GM19023 (cell line): Measurements from ENCODE around the gene CYP27A1.
"Not testable (repeated sequence)": the region's sequence is repeated elsewhere in the genome, so short reads cannot be mapped to it uniquely, and the experiment has no call there.

Experiments used
- ATAC-seq: cut with Tn5 transposase; IDR thresholded peaks from one replicate; pipeline ENCODE4 v1.9.1; 2021; ENCODE audit warnings: mild to moderate bottlenecking, moderate library complexity; ENCODE audit not compliant: unreplicated experiment

CYP27A1 gene

GRCh38 chr2:218830526-218831306 is 48.8 kb downstream of the CYP27A1 start:
- ATAC-seq: no peak

GRCh38 chr2:218831378-218831990 is 49.5 kb downstream of the CYP27A1 start, which contains the start of gene PRKAG3:
PRKAG3 (minus strand) TSS chr2:218831803.
- ATAC-seq: no peak

- ATAC-seq: no peak
Observed at GRCh38 chr2:218832081-218832480, 50.1 kb downstream of the CYP27A1 start.

DNA sequence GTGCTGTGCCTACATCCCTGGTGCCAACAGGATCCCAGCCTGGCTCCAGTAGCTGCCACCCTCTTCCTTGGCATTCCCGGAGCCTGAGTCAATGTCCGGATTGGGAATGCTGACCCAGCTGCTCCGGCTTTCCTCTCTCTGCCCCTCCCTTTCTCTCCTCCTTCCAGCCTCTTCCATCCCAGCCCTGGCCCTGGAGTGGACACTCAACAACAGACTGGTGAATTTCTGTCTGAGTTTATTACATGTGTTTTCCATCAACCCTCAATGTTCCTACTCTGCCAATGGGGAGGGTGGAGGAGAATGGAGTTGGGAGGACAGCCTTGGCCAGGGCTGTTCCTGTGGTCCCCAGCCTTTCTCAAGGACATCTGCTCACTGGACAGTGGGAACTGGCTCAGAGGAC is 50.6 kb downstream of the CYP27A1 start:
- no peak for ATAC-seq

DNA sequence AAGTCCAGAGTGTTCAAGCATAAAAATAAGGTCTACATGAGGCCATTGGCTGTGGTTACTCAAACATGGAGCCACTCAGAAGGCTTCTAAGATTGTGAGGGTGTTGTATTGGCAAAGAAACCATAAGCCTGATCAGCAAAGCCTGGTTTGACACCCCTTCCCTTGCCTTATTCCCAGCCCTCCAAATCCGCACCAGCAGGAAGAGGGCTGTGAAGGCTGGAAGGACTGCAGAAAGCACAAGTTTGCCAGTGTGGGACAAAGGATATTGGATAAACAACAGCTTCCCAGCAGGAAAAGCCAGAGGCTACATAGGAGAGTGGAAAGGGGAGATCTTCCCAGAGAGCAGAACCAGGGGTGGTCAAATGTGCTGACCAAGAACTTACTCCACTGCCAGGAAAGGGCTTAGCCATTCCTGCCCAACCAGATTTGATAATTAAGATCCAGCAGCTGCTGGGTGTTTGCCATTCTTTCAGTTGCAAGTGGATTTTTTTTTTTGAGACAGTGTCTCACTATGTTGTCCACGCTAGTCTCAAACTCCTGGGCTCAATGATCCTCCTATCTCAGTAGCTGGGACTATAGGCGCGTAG is 51.2 kb downstream of the CYP27A1 start:
- ATAC-seq: no peak

DNA sequence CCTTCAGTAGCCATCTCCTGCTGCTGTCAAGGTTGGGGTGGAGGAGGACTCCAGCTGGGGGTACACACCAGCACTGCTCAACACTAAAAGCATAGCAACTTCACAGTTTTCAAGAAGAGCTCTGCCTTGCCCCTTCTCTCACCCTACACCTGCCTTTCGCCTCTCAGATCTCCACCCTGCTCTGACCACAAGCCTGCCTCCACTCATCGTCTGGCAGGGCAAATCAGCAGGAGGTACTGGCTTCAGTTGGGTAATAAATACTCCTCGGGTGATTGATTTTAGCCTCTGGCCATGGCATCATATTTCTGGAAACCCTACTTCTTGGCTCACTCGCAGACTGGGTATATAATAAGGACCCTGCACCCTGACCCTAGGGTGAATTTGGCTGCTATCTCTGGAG is 52.7 kb downstream of the CYP27A1 start:
- no peak for ATAC-seq

GRCh38 chr2:218837495-218837894 is 55.5 kb downstream of the CYP27A1 start:
- no peak for ATAC-seq

DNA sequence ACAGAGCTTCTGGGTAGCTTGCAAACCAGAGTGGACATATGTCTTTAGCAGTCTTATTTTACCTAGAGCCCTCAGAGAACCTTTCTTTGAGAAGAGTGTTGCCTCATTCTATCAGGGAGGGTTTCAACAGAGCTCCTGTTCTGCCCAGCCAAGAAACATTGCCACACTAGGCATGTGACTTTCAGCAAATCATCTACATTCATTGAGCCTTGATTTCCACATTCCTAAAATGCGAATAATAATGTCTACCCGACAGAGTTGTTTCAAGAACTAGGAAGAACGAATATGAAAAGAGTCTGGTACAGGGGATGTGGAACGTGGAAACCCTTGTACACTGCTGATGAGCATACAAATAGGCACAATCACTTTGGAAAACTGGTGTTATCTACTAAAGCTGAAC is 57.5 kb downstream of the CYP27A1 start:
- no peak for ATAC-seq

GRCh38 chr2:218839888-218840287 is 57.9 kb downstream of the CYP27A1 start:
- no peak for ATAC-seq

GRCh38 chr2:218844334-218844733 is 62.4 kb downstream of the CYP27A1 start:
- not testable (repeated sequence) for ATAC-seq

GRCh38 chr2:218846963-218847362 is 65.0 kb downstream of the CYP27A1 start:
- not testable (repeated sequence) for ATAC-seq

GRCh38 chr2:218849721-218850120 is 67.8 kb downstream of the CYP27A1 start:
- ATAC-seq: no peak

GRCh38 chr2:218850796-218851195 is 68.8 kb downstream of the CYP27A1 start:
- ATAC-seq: no peak

- no peak for ATAC-seq
Observed at GRCh38 chr2:218851286-218851685, 69.3 kb downstream of the CYP27A1 start.

- no peak for ATAC-seq
Observed at GRCh38 chr2:218852911-218853667, 71.1 kb downstream of the CYP27A1 start.

DNA sequence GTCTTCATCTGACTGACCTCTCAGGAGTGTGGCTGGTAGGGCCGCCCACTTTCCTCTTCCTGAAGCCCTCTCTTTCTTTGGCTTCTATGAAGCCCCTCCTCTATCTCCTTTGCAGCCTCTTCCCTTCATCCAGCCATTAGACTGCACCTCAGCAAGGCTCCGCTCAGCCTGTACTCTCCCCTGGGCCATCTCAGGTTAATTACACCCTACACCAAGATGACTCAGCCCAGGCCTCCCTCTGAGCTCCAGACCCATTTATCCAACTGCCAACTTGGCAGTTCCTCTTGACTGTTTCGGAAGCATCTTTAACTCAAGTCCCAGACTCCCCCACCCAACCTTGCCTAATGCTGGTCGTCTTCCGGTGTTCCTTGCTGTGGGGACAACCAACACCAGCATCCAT is 71.8 kb downstream of the CYP27A1 start:
- ATAC-seq: no peak

GRCh38 chr2:218854860-218855259 is 72.9 kb downstream of the CYP27A1 start:
- ATAC-seq: no peak

GRCh38 chr2:218855305-218856166 is 73.6 kb downstream of the CYP27A1 start:
- no peak for ATAC-seq

- no peak for ATAC-seq
Observed at GRCh38 chr2:218856167-218856895, 74.4 kb downstream of the CYP27A1 start.

GRCh38 chr2:218856896-218857243 is 74.9 kb downstream of the CYP27A1 start:
- ATAC-seq: no peak
